Activated CD4-positive, alpha-beta T cell treated with anti-CD3 and anti-CD28 coated beads, Interleukin-2, amount 50 U/mL, for 1 hour (primary cell): ENCODE data around the gene SHC4.
"Not testable (repeated sequence)": the region's sequence is repeated elsewhere in the genome, so short reads cannot be mapped to it uniquely, and the experiment has no call there.

Experiments
- DNase-seq: peaks from one replicate; pipeline ENCODE4 v3.0.0-alpha.2; 2020

Gene SHC4

DNA sequence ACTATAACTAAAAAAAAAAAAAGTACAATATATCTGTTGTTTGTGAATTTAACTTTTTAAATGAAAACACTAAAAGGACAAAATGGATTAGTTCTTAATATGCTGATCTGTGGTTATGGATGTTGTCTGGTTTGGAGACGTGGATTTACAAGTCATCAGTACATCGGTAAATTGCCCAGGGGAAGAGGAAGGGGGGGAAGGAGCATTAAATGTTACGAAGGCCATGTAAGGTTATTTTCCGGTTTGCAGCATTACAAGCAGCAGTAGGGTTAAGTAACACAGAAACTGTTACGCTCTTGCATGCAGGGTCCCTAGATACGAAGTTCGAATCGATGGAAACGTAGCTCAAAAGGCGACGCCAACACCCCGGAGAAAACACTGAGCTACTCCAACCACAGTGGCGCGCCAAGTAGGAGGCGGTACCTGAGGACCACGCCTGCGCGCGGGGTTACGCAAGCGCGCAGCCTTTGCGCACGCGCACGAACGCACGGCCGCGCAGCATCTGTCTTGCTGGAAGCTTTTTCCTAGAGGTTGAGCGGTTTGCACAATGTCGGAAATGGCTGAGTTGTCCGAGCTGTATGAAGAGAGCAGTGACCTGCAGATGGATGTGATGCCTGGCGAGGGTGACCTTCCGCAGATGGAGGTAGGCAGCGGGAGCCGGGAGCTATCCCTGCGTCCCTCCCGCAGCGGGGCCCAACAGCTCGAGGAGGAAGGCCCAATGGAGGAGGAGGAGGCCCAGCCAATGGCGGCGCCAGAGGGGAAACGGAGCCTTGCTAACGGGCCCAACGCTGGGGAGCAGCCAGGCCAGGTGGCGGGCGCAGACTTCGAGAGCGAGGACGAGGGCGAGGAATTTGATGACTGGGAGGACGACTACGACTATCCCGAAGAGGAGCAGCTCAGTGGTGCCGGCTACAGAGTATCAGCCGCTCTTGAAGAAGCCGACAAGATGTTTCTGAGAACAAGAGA lies 85.8 kb downstream of the SHC4 start, which contains the start of gene EID1:
EID1 (plus strand) TSS at position 505 of the 966 bp plus-strand sequence; CDS start at position 548, 43 bp downstream.
- peak; percentile 90 for DNase-seq

DNA sequence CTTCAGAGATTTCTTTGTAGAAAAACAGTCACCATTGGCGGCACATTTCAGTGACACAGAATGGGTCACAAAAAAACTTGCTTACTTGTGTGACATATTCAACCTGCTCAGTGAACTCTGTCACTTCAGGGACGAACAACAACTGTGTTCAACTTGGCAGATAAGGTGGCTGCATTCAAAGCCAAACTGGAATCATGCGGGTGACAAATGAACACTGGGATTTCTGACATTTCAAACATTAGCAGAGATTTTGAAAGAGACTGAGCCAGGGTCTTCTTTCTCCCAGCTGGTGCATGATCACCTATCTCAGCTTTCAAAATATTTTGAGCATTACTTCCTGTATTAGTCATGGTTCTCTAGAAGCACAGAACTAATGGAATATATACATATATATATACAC lies 87.7 kb downstream of the SHC4 start:
- no peak for DNase-seq

DNA sequence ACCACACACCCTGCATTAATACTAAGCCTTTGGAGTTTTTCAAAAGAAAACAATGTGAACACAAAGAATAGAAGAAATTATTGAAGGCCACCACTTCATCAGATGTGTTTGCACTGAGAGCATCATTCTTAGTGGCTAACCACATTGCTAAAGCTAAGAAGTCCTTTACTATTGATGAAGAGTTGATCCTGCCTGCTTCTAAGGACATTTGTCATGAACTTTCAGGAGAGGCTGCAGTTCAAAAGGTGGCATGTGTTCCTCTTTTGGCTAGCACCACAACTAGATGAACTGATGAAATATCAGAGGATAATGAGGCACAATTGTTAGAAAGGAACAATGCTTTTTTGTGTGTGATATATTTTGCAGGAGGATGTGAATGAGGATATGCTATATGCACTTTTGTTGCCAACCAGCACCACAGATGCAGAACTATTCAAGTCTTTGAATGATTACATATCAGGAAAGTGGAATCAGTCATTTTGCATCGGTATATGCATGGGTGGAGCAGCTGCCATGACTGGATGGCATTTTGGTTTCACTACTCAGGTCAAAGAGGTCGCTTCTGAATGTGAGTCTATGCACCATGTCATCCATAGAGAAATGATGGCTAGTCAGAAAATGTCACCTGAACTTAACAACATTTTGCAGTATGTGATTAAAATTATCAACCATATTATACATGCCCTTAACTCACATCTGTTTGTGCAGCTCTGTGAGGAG lies 88.3 kb downstream of the SHC4 start:
- DNase-seq: no peak

DNA sequence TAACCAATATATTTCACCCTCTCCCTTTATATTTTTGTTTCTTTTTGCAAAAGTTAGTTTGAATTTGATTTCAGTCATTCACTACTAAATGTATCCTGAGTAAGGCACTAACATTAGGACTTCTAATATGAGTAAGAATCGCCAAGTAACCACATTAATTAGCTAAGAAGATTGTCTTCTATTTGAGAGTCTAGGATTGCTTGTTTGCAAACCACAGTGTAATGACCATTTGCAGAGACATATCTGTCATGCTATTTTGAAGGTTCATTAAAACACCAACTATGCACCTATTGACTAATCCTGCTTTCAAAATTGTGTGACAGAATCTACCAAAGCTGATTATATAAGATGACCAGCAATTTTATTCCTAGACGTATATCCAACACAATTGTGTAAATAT lies 91.1 kb downstream of the SHC4 start:
- DNase-seq: no peak

DNA sequence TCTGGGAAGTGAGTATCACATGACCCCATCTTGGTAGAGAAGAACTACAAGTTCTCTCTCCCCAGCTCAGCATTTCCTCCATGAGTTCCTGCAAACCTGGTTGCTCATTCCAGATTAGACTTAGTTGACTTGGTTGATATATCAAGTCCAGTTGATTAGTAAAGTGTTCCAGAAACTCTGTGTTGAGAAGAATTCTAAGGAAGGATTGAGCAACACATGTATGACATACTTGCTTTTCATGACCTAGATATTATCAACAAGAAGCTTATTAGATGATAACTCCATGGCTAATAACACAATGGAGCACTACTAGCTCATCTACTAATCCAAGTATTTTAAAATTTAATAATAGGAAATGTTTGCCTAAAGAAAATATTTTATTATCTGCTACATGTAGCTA lies 92.2 kb downstream of the SHC4 start:
- no peak for DNase-seq

DNA sequence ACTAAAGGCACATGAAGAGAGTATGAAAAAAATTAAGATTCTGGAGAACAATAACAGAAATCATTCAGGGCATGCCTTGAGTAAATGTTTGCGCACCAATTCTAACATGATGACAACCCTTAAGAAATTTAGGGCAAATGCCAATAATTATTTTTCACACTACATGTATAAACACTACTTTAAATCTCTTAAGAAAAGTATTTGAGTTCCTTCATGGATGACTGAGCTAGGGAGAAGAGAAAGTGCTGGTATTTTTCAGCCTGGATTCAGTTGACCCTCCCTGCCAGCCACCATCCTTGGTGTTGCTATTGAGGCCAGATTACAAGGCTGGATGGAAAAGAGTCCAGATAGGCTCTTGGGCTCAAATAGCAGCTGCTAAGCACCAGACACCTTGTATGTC lies 93.8 kb downstream of the SHC4 start:
- DNase-seq: no peak

DNA sequence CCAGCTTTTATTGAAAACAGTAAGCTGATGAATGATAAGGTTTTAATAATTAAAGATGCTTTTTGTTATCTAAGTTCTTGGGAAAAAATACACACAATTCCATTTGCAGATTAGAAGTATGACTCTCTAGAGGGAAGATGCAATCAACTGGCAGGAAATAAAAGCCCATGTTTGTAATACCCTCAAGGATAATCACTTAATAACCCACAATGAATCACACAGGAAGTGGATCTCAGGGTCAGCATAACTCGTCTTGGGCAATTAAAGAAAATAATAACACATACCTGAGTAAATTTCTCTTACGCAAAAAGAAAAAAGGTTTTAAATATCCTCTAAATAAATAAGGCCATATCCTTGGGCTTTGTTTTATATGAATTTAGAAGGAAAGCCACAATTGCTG lies 95.2 kb downstream of the SHC4 start:
- no peak for DNase-seq

DNA sequence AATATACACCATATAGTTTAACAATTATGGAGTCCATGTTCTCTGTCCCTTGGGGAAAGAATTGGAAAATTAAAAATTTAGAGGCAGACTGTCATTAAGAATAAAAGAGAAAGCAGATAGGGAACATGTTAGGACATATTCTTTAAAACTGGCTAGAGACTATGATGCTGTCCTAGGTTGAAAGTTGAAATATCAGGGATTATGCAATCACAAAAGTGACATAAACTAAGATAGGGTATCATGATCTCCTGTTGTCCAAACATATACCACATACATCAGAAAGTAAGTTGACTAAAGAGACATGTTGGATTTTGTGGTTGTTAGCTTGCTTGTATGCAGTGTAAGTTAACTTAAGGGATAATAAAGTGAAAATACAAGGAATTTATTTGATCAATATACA lies 95.7 kb downstream of the SHC4 start:
- DNase-seq: no peak

DNA sequence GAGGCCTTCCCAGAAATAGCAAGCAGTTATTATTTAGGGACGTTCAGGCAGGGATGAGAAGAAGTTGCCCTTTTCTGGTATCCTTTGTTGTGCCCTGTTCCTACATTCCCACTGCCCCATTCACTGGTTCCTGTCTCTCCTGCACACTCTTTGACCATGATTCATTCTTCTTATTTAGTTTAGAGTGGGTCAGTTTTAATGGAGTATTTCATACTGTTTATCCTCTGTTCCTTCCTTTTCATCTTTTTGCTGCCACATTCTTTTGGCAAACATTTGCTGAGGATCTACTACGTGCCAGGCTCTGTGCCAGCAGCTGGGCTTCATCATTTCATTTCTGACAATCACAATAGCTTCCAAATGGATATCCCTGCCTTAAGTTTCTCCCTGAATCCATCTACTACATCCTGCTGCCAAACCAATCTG lies 97.6 kb downstream of the SHC4 start:
- no peak for DNase-seq

DNA sequence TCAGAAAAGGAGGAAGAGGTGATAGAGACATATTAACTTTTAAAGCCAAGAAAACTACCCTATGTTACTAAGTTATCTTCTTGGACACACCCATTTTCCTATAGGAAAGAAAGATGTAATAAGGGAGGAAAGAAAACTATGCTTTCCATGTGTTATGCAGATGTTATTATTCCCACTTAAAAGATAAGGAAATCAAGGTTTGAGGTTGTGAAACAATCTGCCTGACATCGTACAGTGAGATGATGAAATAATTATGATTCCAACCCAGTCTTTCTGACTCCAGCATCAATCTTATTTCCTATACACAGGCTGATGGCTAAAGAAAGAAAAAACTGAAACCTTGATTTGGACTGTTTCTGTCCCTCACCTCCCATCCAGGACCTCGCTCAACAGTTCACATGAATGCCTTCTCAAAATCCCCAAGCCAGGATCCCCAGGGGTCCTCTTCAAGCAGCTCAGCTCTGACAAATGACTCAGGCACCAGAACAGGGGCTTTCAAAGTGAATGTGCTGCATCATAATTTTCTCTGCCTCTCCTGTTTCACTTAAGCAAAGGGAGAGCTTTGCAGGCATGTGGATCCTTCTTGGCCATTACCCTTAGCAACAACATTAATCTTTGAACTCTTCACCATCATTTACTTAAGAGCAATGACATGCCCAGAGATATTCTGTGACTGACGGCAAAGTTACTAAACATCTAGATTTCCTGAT lies 98.2 kb downstream of the SHC4 start:
- no peak for DNase-seq

DNA sequence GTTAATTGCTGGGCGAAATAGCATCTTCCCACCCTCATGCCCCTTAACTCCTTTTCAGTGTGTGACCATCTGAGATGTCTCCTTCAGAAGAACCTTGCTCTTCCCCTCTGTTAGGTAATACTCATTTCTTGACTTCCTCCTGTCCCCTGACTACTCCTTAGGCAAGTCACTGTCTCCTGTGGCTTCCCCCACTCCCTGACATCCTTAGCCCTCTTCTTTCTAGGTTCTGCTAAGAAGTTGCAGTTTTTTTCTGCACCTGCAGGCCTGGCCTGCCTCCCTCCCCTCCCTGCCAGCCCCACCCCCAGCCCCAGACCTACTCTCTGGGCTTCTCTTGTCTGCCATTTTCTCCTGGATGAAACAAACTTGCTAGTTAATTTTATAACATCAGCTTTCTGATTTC lies 101.0 kb downstream of the SHC4 start:
- DNase-seq: no peak

DNA sequence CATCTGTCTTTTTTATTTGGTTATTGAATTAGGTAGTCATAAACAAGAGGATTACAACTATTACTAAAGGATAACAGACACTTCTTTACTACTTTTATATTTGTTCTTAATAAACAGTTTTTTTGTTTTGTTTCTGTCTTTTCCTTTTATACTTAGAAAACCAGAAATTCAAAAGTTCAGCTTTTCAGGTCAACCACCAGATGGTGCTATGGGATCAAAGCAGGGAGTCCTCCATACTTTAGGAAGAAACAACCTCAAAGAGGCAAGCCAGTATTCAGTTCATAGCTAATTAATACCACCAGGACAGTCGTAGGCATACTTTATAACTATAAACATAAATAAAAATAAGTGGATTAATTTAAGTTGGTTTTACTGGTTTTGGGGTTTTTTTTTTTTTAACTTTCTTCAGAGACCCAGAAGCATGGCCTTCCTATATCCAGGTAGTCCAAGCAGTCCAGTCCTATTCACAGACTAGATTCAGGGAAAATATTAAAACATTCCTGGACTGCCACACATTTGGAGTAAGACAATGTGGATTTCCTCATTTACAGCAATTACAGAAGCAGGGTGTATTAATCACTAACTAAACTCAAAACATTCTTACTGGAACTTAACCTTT lies 101.8 kb downstream of the SHC4 start:
- DNase-seq: peak; percentile 23

DNA sequence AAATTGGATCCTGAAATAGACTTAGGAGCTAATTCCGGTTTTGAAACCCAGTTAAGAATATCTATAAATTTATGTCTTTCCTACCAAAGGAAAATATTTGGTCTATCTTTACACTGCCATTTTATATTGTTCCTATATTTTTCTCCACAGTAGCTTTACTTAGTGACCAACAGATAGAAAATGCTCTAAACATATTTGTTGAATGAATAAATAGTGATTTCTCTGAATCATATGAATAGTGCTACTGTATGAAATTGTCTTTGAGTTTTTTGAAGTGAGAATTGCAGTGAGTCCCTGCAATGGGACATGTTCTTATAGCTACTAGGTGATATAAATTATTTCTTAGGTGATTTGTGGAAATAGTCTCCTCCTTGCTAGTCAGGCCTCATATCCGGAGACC lies 104.3 kb downstream of the SHC4 start:
- no peak for DNase-seq

DNA sequence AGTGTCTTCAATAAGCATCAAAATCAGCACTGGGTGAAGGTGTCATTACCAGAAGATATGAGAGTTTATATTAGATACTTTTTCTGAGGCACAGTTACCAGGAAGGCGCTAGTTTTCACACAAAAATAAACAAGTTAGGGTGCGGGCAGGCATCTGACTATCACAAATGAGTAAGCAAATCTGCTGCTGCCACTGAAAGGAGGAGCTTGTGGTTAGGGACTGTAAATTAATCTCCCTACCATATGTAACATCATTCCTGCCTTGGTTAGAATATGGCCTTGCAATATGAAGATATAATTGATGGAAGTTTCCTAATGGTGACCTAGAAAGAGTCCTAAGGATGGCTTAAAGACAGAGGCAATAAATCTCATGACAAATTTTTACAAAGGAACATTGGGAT lies 105.3 kb downstream of the SHC4 start:
- DNase-seq: no peak

DNA sequence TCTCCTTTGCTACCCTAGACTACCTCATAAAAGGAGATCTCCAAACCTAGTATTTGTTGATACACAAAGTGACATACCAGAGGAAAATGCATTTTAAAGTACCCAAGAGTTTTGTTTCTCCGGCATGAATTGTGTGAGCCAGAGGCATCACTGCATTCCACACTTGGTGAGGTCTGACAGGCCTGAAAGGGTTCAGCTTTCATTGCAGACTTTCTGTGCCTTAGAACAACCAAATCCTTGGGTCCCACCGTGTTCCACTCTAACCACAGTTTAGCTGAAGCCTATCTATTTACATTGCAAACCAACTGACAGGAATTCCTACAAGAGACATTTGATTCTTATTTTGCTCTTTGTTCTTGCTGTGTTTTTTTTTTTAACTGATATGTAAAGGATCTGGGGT lies 106.8 kb downstream of the SHC4 start:
- no peak for DNase-seq

DNA sequence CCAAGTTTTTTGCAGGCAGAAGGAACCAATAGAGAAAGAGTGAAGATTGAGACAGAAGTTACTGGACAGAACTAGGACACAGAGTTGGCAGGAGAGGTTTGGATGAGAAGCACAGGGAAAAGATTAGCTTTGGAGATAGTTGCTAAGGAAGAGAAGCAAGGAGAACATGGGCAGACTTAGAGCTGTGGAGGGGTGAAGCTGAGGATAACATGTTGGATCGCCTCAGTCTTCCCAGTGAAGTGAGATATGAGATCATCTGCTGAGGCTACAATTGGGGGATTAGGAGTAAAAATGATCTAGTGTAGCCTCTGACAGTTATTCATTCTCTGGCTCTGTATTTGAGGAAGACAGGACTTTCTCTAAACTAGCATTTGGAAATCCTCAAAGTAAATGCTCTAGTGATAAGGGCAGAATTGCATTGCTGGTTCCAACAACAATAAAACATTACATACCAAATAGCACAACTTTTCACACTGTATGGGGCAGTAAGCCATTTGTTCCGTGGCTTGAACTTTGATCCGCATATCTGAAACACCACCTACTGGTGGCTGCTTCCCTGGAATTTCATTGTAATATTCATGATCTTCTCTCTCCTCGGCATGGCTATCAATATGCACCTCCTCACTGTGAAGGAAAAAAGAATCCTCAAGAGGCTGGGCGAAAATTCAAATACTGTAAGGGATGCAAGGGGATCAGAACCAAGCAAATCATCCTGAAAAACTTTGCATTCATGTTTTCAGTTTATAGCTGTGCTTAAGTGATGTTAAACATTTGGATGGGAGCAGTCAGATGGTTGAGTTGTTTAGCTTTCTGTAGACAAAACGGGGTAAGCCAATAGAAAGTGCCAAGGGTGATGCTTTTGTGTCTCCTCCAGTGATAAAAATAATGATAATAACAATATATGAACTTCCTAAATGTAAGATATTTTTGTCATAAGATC lies 107.9 kb downstream of the SHC4 start:
- no peak for DNase-seq

DNA sequence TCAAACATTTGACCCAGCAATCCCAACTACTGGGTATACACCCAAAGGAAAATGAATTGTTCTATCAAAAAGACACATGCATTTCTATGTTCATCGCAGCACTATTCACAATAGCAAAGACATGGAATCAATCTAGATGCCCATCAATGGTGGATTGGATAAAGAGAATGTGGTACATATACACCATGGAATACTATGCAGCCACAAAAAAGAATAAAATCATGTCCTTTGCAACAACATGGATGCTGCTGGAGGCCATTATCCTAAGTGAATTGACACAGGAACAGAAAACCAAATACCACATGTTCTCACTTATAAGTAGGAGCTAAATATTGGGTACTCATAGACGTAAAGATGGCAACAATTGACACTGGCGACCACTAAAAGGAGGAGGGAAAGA lies 109.3 kb downstream of the SHC4 start:
- DNase-seq: not testable (repeated sequence)

DNA sequence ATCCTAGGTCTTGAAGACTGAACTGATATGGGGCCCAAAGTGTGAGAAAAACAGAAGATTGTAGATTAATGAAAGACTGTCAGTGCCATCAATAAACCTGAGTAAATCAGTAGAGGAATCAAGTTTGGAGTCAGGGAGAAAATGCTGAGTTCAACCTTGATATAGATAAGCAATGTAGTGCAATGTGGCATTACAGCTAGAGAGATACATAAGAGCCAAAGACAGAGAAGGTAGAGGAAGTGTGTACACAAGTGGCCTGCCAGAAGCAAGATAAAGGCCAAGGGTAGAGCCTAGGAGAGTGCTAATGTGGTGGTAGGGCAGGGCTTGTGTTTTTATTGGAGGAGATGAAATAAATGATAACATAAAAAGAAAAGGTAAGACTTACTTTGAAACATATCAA lies 111.8 kb downstream of the SHC4 start:
- DNase-seq: no peak

DNA sequence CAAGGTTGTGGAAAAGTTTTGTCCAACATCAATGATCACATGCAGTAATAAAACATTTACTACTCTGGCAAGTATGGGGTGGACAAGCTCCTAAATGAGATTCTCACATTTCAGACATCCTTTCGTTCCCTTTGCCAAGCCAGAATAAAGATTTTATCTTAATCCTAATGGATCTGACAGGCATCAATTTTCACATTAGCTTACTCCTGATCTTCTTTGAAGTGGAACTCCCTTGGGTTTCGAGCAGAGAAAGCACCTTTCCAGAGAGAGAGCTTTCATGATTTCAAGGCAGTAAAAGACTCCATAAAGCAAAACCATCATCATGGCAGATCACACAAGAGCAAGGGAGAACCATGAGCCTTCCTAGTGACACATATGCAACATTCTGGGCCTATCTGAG lies 113.1 kb downstream of the SHC4 start:
- DNase-seq: no peak

DNA sequence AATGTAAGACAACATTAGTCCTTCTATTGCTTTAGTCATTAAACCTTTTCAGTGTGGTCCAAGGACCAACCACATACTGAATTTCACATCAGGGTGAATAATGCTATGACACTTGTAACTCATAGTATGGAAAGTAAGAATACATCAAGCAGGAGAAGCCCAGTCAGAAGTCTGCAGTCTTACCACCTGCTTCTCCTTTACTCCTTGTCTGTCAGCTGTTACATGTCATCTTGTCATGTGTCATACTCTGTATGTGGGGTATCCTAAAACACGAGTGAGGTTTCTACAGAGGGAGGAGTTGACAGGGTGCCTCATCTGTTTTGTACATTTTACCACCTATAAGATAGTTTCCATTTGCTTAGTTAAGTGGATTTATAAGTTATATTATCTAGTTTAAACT lies 118.6 kb downstream of the SHC4 start:
- no peak for DNase-seq

DNA sequence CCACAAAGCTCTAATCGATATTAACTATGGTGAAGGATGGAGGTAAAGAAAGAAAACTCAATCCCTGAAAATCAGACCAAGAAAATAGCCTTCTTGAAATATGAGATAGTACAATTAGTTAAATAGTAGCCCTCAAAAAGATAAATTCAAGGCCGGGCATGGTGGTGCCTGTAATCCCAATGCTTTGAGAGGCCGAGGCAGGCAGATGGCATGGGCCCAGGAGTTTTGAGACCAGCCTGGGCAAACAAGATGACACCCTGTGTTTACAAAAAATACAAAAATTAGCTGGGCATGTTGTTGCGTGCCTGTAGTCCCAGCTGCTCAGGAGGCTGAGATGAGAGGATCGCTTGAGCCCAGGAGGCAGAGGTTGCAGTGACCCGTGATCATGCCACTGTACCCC lies 121.2 kb downstream of the SHC4 start:
- no peak for DNase-seq

DNA sequence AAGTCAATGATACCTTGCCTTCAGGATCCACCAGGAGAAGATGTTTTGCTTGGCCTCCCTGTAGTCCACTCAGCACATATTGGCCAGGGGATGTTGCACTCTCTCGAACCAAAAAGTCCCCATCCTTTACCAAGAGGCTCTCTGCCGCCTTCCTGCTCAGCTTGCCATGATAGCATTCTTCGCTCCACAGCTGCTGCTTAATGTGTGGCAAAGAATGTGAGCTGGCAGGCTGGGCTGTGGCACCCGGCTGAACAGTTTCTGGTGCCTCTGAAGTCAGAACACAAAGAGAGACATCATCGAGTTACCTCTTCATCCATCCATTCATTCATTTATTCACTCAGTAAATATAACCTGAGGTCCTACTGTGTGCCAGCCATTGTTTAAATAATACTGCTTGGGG lies 129.0 kb downstream of the SHC4 start:
- no peak for DNase-seq
